ENCODE data around the gene GNAS-AS1.
"Not testable (repeated sequence)": the region's sequence is repeated elsewhere in the genome, so short reads cannot be mapped to it uniquely, and the experiment has no call there.

GNAS-AS1 gene

GRCh38 chr20:58826271-58826670 is 24.4 kb downstream of the GNAS-AS1 start:
- no peak overlapping the region for H3K4me3 ChIP-seq (ENCODE audit: low read length)
- TF ChIP-seq CTCF (conservative IDR thresholded peaks at IDR 0.05; ENCODE audit: low read depth, low read length), result no peak
- no peak for DNase-seq (ENCODE audit: low read depth)

GRCh38 chr20:58825450-58825849 is 25.3 kb downstream of the GNAS-AS1 start:
- no peak overlapping the region for H3K4me3 ChIP-seq (ENCODE audit: low read length)
- TF ChIP-seq CTCF (conservative IDR thresholded peaks at IDR 0.05; ENCODE audit: low read depth, low read length), result no peak
- no peak for DNase-seq (ENCODE audit: low read depth)

DNA sequence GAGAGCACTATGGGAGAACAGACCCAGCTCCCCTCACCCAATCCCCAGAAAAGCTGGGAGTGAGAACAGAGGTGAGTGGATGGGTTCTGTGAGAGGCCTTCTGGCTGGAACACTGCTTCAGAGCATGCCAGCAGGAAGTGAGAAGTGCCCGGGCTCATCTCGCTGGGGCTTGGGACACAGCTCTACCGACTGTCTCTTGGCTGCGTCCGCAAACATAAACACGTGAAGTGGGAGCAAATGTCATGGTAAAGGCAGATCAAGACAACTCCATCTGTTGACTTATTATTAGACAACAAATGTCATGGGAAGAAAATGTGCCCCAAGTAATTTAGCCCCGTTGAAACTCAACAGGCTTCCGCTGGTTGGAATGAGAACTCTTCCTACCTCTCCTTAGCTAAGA is 25.9 kb downstream of the GNAS-AS1 start:
- no peak for DNase-seq (ENCODE audit: low read depth)
- H3K4me3 ChIP-seq (ENCODE audit: low read length), result no peak overlapping the region
- no peak for TF ChIP-seq CTCF (conservative IDR thresholded peaks at IDR 0.05; ENCODE audit: low read depth, low read length)

- TF ChIP-seq CTCF (conservative IDR thresholded peaks at IDR 0.05; ENCODE audit: low read depth, low read length), result no peak
- DNase-seq (ENCODE audit: low read depth), result no peak
- H3K4me3 ChIP-seq (ENCODE audit: low read length), result no peak overlapping the region
Measured at GRCh38 chr20:58822748-58823730, 27.7 kb downstream of the GNAS-AS1 start.

DNA sequence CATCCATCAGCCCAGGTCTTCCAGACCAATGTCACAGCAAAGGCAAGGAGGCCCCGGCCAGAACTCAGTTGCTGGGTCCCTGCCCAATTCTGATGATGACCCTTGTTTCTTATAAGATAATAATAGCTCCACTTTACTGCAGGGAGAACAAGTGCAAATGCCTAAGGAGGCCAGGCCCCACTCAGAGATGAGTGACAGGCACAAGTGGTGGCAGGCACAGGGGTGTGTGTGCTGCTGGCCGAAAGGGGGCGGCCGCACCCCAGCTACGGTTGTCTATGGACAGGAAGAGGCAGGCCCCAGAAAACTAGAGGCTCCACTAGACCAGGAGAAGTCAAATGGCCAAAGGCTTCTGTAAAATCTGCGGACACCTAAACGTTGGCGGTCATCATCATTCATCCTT is 28.6 kb downstream of the GNAS-AS1 start:
- DNase-seq (ENCODE audit: low read depth), result no peak
- no peak for TF ChIP-seq CTCF (conservative IDR thresholded peaks at IDR 0.05; ENCODE audit: low read depth, low read length)
- no peak overlapping the region for H3K4me3 ChIP-seq (ENCODE audit: low read length)

GRCh38 chr20:58820515-58820914 is 30.2 kb downstream of the GNAS-AS1 start:
- H3K4me3 ChIP-seq (ENCODE audit: low read length); DNase-seq (ENCODE audit: low read depth): not testable (repeated sequence)

DNA sequence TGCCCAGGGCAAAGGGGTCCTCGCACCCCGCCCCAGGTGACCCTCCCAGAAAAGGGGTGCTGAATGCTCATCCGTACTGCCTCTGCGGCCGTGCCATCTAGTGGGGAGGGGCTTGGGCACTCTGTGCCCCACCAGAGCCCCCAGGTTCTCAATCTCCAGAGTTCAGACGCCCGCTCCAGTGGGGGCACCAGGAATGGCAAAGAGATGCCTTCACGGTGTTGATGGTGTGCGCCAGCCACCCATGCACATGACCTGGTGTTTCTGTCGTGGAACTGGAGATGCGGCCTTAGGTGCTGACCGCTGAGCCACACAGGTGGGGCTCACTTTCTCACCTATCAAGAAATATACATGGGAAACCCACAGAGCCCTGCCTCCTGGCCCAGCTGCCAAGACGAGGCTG is 30.8 kb downstream of the GNAS-AS1 start:
- no peak for DNase-seq (ENCODE audit: low read depth)
- no peak for TF ChIP-seq CTCF (conservative IDR thresholded peaks at IDR 0.05; ENCODE audit: low read depth, low read length)
- H3K4me3 ChIP-seq (ENCODE audit: low read length), result no peak overlapping the region

All from retinal pigment epithelial cell (primary cell).